MCF 10A (cell line): ENCODE results near the gene RUVBL2. TPM values are rescaled to one million over a fixed set of nuclear protein-coding genes. Genes with fewer than 3 reads are reported as not detected.

Source experiments
- BruUV-seq: library from RNA; stranded (reverse); fragments of 400-500 nt; replicated peaks from 2 replicates; lab custom pipeline; 2021; lab: Mats Ljungman, UMichigan
- CTCF ChIA-PET: fragments of 300-600 bp; sonication (Branson Sonifier 250); formaldehyde crosslinking; extraction: SDS; loops from one replicate; lab custom pipeline; 2021; ENCODE audit warnings: antibody characterized with exemption, inconsistent platforms; lab: Yijun Ruan, JAX
- POLR2A ChIA-PET: fragments of 300-600, 350-650 bp; sonication (Branson Sonifier 250); formaldehyde crosslinking; extraction: SDS; loops from one replicate; lab custom pipeline; 2020; ENCODE audit warnings: antibody characterized with exemption, inconsistent platforms; lab: Yijun Ruan, JAX
- DNase-seq: peaks from one replicate; pipeline ENCODE4 v3.0.0-alpha.2; 2018; ENCODE audit not compliant: unreplicated experiment
- H3K27ac Mint-ChIP-seq: one replicate; pipeline ENCODE4 v1.8.0; 2022; ENCODE audit warnings: mild to moderate bottlenecking, low read depth, mixed read lengths; ENCODE audit not compliant: unreplicated experiment
- H3K27me3 Mint-ChIP-seq: one replicate; pipeline ENCODE4 v1.8.0; 2022; ENCODE audit warnings: mixed read lengths; ENCODE audit not compliant: insufficient read depth, unreplicated experiment
- H3K36me3 Mint-ChIP-seq: one replicate; pipeline ENCODE4 v1.8.0; 2022; ENCODE audit warnings: mild to moderate bottlenecking, moderate library complexity, mixed read lengths; ENCODE audit not compliant: insufficient read depth, unreplicated experiment
- H3K4me1 Mint-ChIP-seq: one replicate; pipeline ENCODE4 v1.8.0; 2022; ENCODE audit warnings: mixed read lengths; ENCODE audit not compliant: insufficient read depth, unreplicated experiment
- H3K4me3 Mint-ChIP-seq: one replicate; pipeline ENCODE4 v1.8.0; 2022; ENCODE audit warnings: mild to moderate bottlenecking, moderate library complexity, mixed read lengths; ENCODE audit not compliant: unreplicated experiment
- H3K9me3 Mint-ChIP-seq: one replicate; pipeline ENCODE4 v1.8.0; 2022; ENCODE audit warnings: mixed read lengths; ENCODE audit not compliant: unreplicated experiment
- CTCF ChIP-seq: fragments of 200-600 bp; IDR thresholded peaks from one replicate; pipeline ENCODE4 v1.8.0; 2022; ENCODE audit warnings: antibody characterized with exemption, mild to moderate bottlenecking; ENCODE audit not compliant: unreplicated experiment
- intact Hi-C: fragments of 100-400 bp; cut with micrococcal nuclease; formaldehyde crosslinking; loops from 2 replicates; pipeline ENCODE4 v1.14.1; 2022
- total RNA-seq: library from RNA; stranded (reverse); gene quantifications from 2 replicates; pipeline ENCODE4 v1.2.3, GENCODE V29; 2022

Gene RUVBL2
- total RNA-seq, 1 experiment from 2014 or later, result 156 TPM

GRCh38 chr19:48953141-48953540 is 40.5 kb upstream of the RUVBL2 start:
- Mint-ChIP-seq H3K36me3 (peaks cover 28% of the 10 kb centered on the region), H3K27me3 (no peaks in the 10 kb centered on the region), H3K9me3 (no peaks in the 10 kb centered on the region), H3K27ac (no peak overlapping the region), H3K4me3 (no peak overlapping the region), H3K4me1 (peaks cover 6% of the 10 kb centered on the region)
- CTCF ChIA-PET, result interaction anchor here (0.5 to 1.5 kb wide), 5 partner anchors 9 to 357 kb away, joined by 3 read pairs; no protein-coding TSS in a partner anchor
- intact Hi-C loops, result loop anchor here (5.0 kb wide), 1 partner anchor 76 kb away; no protein-coding TSS in a partner anchor
- POLR2A ChIA-PET, result interaction anchor here (0.8 to 4.3 kb wide), 3 partner anchors 13 to 79 kb away, joined by 3 to 39 read pairs (median 38); partner anchors contain the start of genes FTL, NUCB1 and PPP1R15A
- BruUV-seq, result no TSS peak
- DNase-seq, result no peak
- TF ChIP-seq CTCF, result no peak

GRCh38 chr19:48953990-48954594 is 39.6 kb upstream of the RUVBL2 start:
- Mint-ChIP-seq H3K9me3 (no peaks in the 10 kb centered on the region), H3K36me3 (peaks cover 37% of the 10 kb centered on the region), H3K4me3 (peak overlapping the region; percentile 81), H3K27me3 (no peaks in the 10 kb centered on the region), H3K27ac (peak overlapping the region; percentile 83), H3K4me1 (peaks cover 6% of the 10 kb centered on the region)
- BruUV-seq, result TSS peak; percentile 45
- ChIA-PET POLR2A (interaction anchor here (0.6 to 4.3 kb wide), 8 partner anchors 12 to 308 kb away, joined by 3 to 39 read pairs (median 3); partner anchors contain the start of genes CA11, FTL and PPP1R15A), CTCF (interaction anchor here (0.5 to 1.5 kb wide), 5 partner anchors 8 to 169 kb away, joined by 3 to 6 read pairs (median 3); no protein-coding TSS in a partner anchor)
- no peak for TF ChIP-seq CTCF
- DNase-seq, result no peak
- intact Hi-C loops, result loop anchor here (2.0 to 5.0 kb wide), 2 partner anchors 53 to 77 kb away; partner anchors contain the start of gene NUCB1

- Mint-ChIP-seq H3K4me1 (peaks cover 6% of the 10 kb centered on the region), H3K36me3 (peaks cover 44% of the 10 kb centered on the region), H3K9me3 (no peaks in the 10 kb centered on the region), H3K4me3 (peak within 1 kb of the TSS; percentile 81), H3K27ac (peak within 1 kb of the TSS; percentile 83), H3K27me3 (no peaks in the 10 kb centered on the region)
- ChIA-PET POLR2A (interaction anchor here (0.6 to 4.3 kb wide), 9 partner anchors 11 to 308 kb away, joined by 3 to 39 read pairs (median 3); partner anchors contain the start of genes CA11, FTL and PPP1R15A), CTCF (interaction anchor here (0.5 to 0.7 kb wide), 3 partner anchors 11 to 106 kb away, joined by 3 to 6 read pairs (median 5); no protein-coding TSS in a partner anchor)
- BruUV-seq, result no TSS peak
- DNase-seq, result peak; percentile 98
- TF ChIP-seq CTCF, result no peak
- intact Hi-C loops, result loop anchor here (2.0 to 5.0 kb wide), 2 partner anchors 54 to 77 kb away; partner anchors contain the start of gene NUCB1
These were observed 38.9 kb upstream of the RUVBL2 start, which contains the start of gene BAX for GRCh38 chr19:48954595-48955307. Gene BAX (plus strand): TSS chr19:48954875. CDS start chr19:48954929, 54 bp downstream.
